Tibial nerve (tissue), 4 donors: ENCODE measurements around the gene LNX2.

ENCODE experiments used
- CTCF ChIP-seq, 5 experiments: fragments of 200-600 bp in 3 of 5; fragments of 450-650 bp in 2 of 5; sonication (generic) in 3 of 5; IDR thresholded peaks; one replicate each; pipeline ENCODE4 v1.5.1; 2016 to 2019; ENCODE audit warnings: antibody characterized with exemption in 5 of 5, mild to moderate bottlenecking in 3 of 5, moderate library complexity in 2 of 5
- EP300 ChIP-seq, 2 donors: sonication (generic); formaldehyde crosslinking; IDR thresholded peaks; one replicate each; pipeline ENCODE4 v1.6.1; 2017; ENCODE audit warnings: antibody characterized with exemption in 2 of 2, mild to moderate bottlenecking in 1 of 2
- POLR2A ChIP-seq, 2 donors: fragments of 450-650 bp; IDR thresholded peaks; one replicate each; pipeline ENCODE4 v1.6.1; 2017; ENCODE audit warnings: antibody characterized with exemption in 2 of 2, mild to moderate bottlenecking in 2 of 2, moderate library complexity in 2 of 2

GRCh38 chr13:27508802-27509201 is 111.5 kb downstream of the LNX2 start:
- TF ChIP-seq CTCF (IDR thresholded peaks at IDR 0.05) = no peak
- TF ChIP-seq POLR2A (IDR thresholded peaks at IDR 0.05) = no peak
- TF ChIP-seq EP300 (IDR thresholded peaks at IDR 0.05) = no peak
